Stomach (tissue), 4 donors: ENCODE data around the gene KRT74.

Source experiments
- EP300 ChIP-seq: sonication (generic); formaldehyde crosslinking; IDR thresholded peaks from one replicate; pipeline ENCODE4 v1.6.1; 2017; ENCODE audit warnings: antibody characterized with exemption
- POLR2AphosphoS5 ChIP-seq, 3 donors: sonication (generic); formaldehyde crosslinking; IDR thresholded peaks; one replicate each; pipeline ENCODE4 v1.6.1; 2016; ENCODE audit warnings: antibody characterized with exemption in 3 of 3

DNA sequence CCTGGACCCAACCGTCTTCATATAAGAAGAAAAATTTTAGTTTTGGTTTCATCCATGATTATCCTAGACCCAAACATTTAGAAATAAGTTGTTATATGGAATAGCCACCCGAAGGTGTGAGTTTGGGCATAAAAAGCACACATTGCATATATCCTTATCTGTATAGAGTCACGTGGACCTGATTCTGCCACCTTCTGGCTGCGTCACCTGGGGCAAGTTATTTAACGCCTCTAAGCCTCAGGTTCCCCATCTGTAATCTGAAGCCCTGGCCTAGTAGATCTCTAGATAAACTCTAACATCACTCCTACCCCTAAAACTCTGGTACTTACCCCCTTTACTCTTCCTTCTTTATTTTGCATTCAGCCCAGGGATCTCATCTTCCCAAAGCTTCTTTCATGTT is 39.2 kb downstream of the KRT74 start:
- TF ChIP-seq EP300 = no peak
- no peak for TF ChIP-seq POLR2AphosphoS5 (IDR thresholded peaks at IDR 0.05)
